ENCODE measurements around the gene CCT3. TPM values are rescaled to one million over a fixed set of nuclear protein-coding genes. Genes with fewer than 3 reads are reported as not detected.
A peak's percentile ranks its signal among the peaks of the same experiment; 100 is the strongest.

The CCT3 gene
- total RNA-seq, 1 donor from 2014 or later: 360 TPM

DNA sequence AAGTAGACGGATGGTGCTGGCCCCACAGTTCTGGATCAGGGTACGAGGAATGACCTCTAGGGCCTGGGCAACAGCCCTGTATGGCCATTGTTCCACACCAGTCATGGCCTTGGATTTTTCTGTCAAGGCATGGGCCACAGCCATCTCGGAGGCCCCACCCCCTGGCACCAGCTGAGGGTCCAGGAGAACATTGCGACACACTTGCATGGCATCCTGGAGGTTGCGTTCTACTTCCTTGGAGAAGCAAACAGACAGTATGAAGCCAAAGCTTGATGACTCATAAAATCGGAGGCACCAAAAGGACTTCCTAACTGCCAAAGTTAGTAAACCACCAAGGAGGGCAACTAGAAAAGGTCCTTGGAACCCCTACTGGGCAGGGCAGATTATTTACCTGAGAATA, 27.1 kb downstream of the CCT3 start:
- Mint-ChIP-seq H3K36me3 (ENCODE audit: low read depth, unreplicated experiment) (peaks cover 27% of the 10 kb centered on the region), H3K27ac (ENCODE audit: unreplicated experiment) (no peak overlapping the region), H3K9me3 (ENCODE audit: unreplicated experiment) (no peaks in the 10 kb centered on the region), H3K4me1 (ENCODE audit: low read depth, unreplicated experiment) (peaks cover 5% of the 10 kb centered on the region), H3K4me3 (ENCODE audit: unreplicated experiment) (no peak overlapping the region), H3K27me3 (ENCODE audit: low read depth, unreplicated experiment) (no peaks in the 10 kb centered on the region)
- no peak overlapping the region for H2AFZ ChIP-seq (ENCODE audit: low read depth, low read length)
- H3K27ac ChIP-seq (ENCODE audit: low read depth, low read length): no peak overlapping the region
- peaks cover 29% of the 10 kb centered on the region for H4K20me1 ChIP-seq (ENCODE audit: insufficient read depth, low read length)
- H3K9ac ChIP-seq (ENCODE audit: low read length): no peak overlapping the region
- no peak overlapping the region for H3K4me3 ChIP-seq (ENCODE audit: insufficient read depth, low read depth, low read length)
- TF ChIP-seq, protein P1, sequence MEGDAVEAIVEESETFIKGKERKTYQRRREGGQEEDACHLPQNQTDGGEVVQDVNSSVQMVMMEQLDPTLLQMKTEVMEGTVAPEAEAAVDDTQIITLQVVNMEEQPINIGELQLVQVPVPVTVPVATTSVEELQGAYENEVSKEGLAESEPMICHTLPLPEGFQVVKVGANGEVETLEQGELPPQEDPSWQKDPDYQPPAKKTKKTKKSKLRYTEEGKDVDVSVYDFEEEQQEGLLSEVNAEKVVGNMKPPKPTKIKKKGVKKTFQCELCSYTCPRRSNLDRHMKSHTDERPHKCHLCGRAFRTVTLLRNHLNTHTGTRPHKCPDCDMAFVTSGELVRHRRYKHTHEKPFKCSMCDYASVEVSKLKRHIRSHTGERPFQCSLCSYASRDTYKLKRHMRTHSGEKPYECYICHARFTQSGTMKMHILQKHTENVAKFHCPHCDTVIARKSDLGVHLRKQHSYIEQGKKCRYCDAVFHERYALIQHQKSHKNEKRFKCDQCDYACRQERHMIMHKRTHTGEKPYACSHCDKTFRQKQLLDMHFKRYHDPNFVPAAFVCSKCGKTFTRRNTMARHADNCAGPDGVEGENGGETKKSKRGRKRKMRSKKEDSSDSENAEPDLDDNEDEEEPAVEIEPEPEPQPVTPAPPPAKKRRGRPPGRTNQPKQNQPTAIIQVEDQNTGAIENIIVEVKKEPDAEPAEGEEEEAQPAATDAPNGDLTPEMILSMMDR (IDR thresholded peaks at IDR 0.05; ENCODE audit: insufficient read depth, low read depth, low read length): no peak
- TF ChIP-seq EZH2 (IDR thresholded peaks at IDR 0.05; ENCODE audit: insufficient read depth, low read length): no peak
- no peak overlapping the region for H3K4me2 ChIP-seq (ENCODE audit: low read length)
- no peaks in the 10 kb centered on the region for H3K9me3 ChIP-seq (ENCODE audit: insufficient read depth, low read depth, low read length)
- peaks cover 69% of the 10 kb centered on the region for H3K36me3 ChIP-seq (ENCODE audit: insufficient read depth, low read length)
- no peaks in the 10 kb centered on the region for H3K4me1 ChIP-seq (ENCODE audit: insufficient read depth, low read length)
- no peak for DNase-seq (ENCODE audit: low read depth)
- no peaks in the 10 kb centered on the region for H3K79me2 ChIP-seq (ENCODE audit: insufficient read depth, low read length)
- FAIRE-seq: no peak
- H3K27me3 ChIP-seq (ENCODE audit: insufficient read depth, low read length): no peaks in the 10 kb centered on the region

DNA sequence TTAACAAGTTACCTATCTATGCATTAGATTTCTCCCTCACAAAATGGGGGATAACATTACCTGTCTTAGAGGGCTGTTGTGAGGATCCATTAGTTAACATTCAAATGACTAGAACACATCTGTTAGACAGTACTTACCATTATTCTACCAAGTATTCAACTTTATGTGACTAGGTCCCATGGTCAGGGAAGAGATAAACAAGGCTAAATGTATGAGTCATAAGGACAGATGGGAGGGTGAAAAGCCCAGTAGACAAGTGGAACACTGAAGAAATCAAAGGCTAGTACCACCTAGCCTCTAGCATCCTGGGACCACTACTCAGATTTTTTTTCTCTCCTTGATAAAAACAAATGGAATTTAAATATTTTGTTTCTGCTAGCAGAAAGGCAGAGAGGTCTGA, 30.0 kb downstream of the CCT3 start:
- FAIRE-seq (no peak), DNase-seq (ENCODE audit: low read depth) (peak; percentile 35)
- H3K36me3 Mint-ChIP-seq (ENCODE audit: low read depth, unreplicated experiment): peaks cover 21% of the 10 kb centered on the region

DNA sequence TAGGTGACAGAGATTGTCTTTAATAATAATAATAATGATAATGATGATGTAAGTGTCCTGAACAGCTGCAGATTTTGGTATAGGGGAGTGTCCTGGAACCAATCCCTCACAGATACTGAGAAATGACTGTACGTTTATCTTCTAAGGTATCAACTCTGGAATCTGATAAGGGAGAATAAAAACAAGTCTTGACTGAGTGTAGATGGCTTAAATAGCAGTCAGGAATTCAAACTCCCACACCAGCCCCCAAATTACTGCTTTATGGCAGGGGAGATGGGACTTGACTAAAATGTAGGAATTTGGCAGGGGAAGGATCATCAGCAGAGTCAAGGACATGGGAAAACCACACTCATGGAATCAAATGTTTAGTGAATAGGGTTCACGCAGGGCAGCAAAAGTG, 32.9 kb downstream of the CCT3 start:
- no peak overlapping the region for H3K4me3 ChIP-seq (ENCODE audit: insufficient read depth, low read depth, low read length)
- H3K27ac ChIP-seq (ENCODE audit: low read depth, low read length): no peak overlapping the region
- no peaks in the 10 kb centered on the region for H3K9me3 ChIP-seq (ENCODE audit: insufficient read depth, low read depth, low read length)
- H3K36me3 ChIP-seq (ENCODE audit: insufficient read depth, low read length): peaks cover 30% of the 10 kb centered on the region
- H3K9me3 Mint-ChIP-seq (ENCODE audit: unreplicated experiment): peaks cover 4% of the 10 kb centered on the region
- FAIRE-seq (no peak), DNase-seq (ENCODE audit: low read depth) (no peak)
- H3K4me3 Mint-ChIP-seq (ENCODE audit: unreplicated experiment): no peak overlapping the region
- no peak for TF ChIP-seq EZH2 (IDR thresholded peaks at IDR 0.05; ENCODE audit: insufficient read depth, low read length)
- TF ChIP-seq, protein P1 (IDR thresholded peaks at IDR 0.05; ENCODE audit: insufficient read depth, low read depth, low read length): no peak
- peaks cover 10% of the 10 kb centered on the region for H4K20me1 ChIP-seq (ENCODE audit: insufficient read depth, low read length)
- H3K4me1 Mint-ChIP-seq (ENCODE audit: low read depth, unreplicated experiment): peaks cover 3% of the 10 kb centered on the region
- no peaks in the 10 kb centered on the region for H3K27me3 ChIP-seq (ENCODE audit: insufficient read depth, low read length)
- no peaks in the 10 kb centered on the region for H3K79me2 ChIP-seq (ENCODE audit: insufficient read depth, low read length)
- no peak overlapping the region for H2AFZ ChIP-seq (ENCODE audit: low read depth, low read length)
- no peak overlapping the region for H3K9ac ChIP-seq (ENCODE audit: low read length)
- no peaks in the 10 kb centered on the region for H3K4me1 ChIP-seq (ENCODE audit: insufficient read depth, low read length)
- no peak overlapping the region for H3K27ac Mint-ChIP-seq (ENCODE audit: unreplicated experiment)
- no peak overlapping the region for H3K4me2 ChIP-seq (ENCODE audit: low read length)
- no peaks in the 10 kb centered on the region for H3K27me3 Mint-ChIP-seq (ENCODE audit: low read depth, unreplicated experiment)
- peaks cover 15% of the 10 kb centered on the region for H3K36me3 Mint-ChIP-seq (ENCODE audit: low read depth, unreplicated experiment)

More for the DNA sequence above, 30.0 kb downstream of the CCT3 start:
- no peaks in the 10 kb centered on the region for H3K27me3 ChIP-seq (ENCODE audit: insufficient read depth, low read length)
- H3K4me3 Mint-ChIP-seq (ENCODE audit: unreplicated experiment): no peak overlapping the region
- H3K4me1 ChIP-seq (ENCODE audit: insufficient read depth, low read length): no peaks in the 10 kb centered on the region
- no peak overlapping the region for H3K4me3 ChIP-seq (ENCODE audit: insufficient read depth, low read depth, low read length)
- H3K27me3 Mint-ChIP-seq (ENCODE audit: low read depth, unreplicated experiment): no peaks in the 10 kb centered on the region
- H3K9ac ChIP-seq (ENCODE audit: low read length): no peak overlapping the region
- no peak overlapping the region for H3K4me2 ChIP-seq (ENCODE audit: low read length)
- H3K27ac ChIP-seq (ENCODE audit: low read depth, low read length): no peak overlapping the region
- H3K79me2 ChIP-seq (ENCODE audit: insufficient read depth, low read length): no peaks in the 10 kb centered on the region
- H4K20me1 ChIP-seq (ENCODE audit: insufficient read depth, low read length): peaks cover 29% of the 10 kb centered on the region
- H3K4me1 Mint-ChIP-seq (ENCODE audit: low read depth, unreplicated experiment): peaks cover 5% of the 10 kb centered on the region
- no peaks in the 10 kb centered on the region for H3K9me3 Mint-ChIP-seq (ENCODE audit: unreplicated experiment)
- H3K27ac Mint-ChIP-seq (ENCODE audit: unreplicated experiment): no peak overlapping the region
- no peaks in the 10 kb centered on the region for H3K9me3 ChIP-seq (ENCODE audit: insufficient read depth, low read depth, low read length)
- TF ChIP-seq, protein P1 (IDR thresholded peaks at IDR 0.05; ENCODE audit: insufficient read depth, low read depth, low read length): no peak
- no peak for TF ChIP-seq EZH2 (IDR thresholded peaks at IDR 0.05; ENCODE audit: insufficient read depth, low read length)
- no peak overlapping the region for H2AFZ ChIP-seq (ENCODE audit: low read depth, low read length)
- peaks cover 56% of the 10 kb centered on the region for H3K36me3 ChIP-seq (ENCODE audit: insufficient read depth, low read length)

Data from astrocyte (in vitro differentiated cells and primary cell).